ENCODE results near the gene PHLDB2.

The PHLDB2 gene

GRCh38 chr3:111968319-111969054 is 109.4 kb downstream of the PHLDB2 start:
- no peak for DNase-seq

GRCh38 chr3:111970376-111970775 is 111.3 kb downstream of the PHLDB2 start:
- no peak for DNase-seq

- no peak for DNase-seq
Measured at GRCh38 chr3:111971533-111972130, 112.6 kb downstream of the PHLDB2 start.

DNA sequence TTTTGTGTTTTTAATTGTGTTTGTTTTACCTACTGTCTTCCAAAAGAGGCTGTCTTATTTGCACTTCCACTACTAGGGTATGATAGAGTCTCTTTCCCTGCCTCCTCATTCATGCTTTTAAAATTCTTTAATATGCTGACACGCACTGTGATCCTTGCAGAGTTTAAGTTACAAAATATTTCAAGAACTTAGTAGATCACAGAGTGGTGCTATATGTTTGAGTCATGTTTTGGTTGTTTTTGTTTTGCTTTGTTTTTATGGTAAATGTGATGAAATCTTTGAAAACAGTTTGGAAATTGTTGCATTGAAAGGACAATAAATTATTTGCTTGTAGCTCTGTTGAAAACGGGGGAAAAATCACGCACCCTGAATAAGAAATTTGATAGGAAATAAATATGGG is 113.8 kb downstream of the PHLDB2 start:
- no peak for DNase-seq

GRCh38 chr3:111975131-111975530 is 116.1 kb downstream of the PHLDB2 start:
- no peak for DNase-seq

GRCh38 chr3:111976254-111976653 is 117.2 kb downstream of the PHLDB2 start:
- no peak for DNase-seq

DNA sequence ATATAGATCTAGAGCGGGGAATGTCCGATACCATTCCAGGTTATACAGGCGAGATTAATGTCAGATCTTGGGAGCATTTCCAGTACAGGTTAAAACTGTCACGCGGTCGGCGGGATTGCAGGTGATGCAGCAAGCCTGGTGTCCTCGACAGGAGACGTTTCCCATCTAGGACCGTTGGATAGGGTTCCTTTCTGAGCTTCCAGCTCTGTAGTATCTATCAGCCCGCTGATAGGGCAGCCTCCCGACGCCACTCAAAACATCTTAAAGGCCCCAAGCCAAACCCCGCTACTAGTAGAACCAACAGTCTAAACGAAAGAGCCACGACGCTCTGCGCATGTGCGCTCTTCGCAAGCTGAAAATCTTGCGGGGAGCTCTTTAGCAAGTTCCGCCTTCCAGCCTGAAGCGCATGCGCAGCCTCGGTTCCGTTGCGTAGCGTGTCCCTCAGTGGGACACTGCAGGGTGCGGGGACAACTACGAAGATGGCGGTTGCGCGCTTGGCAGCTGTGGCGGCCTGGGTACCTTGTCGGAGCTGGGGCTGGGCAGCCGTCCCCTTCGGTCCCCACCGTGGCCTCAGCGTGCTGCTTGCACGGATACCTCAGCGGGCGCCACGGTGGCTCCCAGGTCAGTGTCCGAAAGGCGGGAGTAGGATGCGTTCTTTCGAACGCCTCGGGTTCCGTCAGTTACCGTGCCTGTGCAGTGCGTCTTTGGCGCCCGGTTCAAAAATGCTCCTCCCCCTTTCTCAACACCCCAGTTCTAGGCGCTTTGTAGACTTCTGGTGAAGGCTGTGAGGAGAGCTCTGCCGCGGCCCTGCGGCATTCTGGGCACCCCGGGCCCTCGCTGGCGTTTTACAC is 119.7 kb downstream of the PHLDB2 start, which contains the start of gene ABHD10:
Gene ABHD10 (plus strand): TSS at position 444 of the 851 bp plus-strand sequence. CDS start 36 bp downstream, at position 480.
- DNase-seq = peak; percentile 98

DNA sequence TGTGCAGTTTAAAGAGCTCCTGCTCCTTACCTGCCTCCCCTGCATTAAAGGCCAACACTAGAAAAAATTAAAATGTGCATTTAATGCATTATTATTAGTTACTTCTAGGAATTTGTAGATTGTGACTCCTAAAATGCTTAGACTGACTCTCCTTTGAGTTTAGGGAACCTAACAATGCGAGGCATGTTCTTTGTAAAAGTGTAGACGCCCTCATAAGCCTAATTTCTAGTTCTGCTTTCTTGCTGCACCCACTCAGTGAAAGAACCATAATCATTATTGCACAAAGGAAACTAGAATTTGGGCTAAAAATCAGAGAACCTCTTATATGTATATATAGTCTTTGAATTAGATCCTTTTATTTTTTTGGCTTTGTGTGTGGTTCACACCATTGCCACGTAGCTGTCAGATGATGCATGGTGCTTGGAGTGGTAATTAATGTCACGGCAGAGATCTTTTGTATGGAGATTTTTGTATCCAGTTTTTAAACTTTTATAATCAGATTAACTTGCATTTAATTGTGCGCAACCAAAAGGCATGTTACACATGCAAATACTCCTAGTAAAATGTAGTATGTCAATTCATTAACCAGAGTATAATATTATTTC is 120.5 kb downstream of the PHLDB2 start:
- no peak for DNase-seq

DNA sequence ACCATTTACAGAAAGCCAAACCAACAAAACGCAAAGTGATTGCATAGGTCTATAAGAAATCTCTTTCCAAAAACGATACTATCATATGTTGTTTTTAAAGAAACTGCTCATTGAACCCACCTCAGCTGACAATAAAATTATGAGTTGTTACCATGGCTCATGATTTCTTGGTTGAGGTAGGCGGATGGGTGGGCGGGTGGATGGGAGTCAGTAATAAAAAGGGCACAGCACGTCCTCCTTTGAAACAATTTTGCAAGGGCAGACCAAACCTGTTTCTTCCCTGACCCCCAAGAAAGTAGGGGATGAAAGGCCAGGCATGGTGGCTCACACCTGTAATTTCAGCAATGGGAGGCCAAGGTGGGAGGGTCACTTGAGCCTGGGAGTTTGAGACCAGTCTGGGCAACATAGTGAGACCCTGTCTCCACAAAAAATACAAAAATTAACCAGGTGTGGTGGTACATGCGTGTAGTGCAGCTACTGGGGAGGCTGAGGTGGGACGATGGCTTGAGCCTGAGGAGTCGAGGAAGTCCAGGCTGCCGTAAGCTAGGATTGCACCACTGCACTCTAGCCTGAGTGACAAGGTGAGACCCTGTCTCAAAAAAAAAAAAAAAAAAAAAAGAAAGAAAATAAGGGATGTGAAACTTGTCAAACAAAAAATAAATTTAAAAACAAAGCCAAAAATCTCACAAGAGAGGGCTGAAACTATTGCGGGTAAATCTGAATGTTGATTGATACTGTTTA is 121.8 kb downstream of the PHLDB2 start:
- no peak for DNase-seq

DNA sequence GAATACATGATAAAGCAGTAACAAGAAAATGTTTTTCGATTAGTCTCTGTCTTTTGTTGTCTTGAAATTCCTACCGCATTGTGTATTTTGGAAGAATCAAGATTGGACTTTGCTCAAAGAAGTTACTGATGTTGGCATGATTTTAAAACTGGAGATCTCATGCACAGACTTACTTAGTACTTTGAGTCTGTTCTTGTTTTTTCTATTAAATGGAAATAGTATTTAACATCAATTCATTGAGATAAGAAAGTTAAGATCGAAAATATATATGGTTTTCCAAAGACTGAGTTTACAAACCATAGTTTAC is 122.3 kb downstream of the PHLDB2 start:
- no peak for DNase-seq

DNA sequence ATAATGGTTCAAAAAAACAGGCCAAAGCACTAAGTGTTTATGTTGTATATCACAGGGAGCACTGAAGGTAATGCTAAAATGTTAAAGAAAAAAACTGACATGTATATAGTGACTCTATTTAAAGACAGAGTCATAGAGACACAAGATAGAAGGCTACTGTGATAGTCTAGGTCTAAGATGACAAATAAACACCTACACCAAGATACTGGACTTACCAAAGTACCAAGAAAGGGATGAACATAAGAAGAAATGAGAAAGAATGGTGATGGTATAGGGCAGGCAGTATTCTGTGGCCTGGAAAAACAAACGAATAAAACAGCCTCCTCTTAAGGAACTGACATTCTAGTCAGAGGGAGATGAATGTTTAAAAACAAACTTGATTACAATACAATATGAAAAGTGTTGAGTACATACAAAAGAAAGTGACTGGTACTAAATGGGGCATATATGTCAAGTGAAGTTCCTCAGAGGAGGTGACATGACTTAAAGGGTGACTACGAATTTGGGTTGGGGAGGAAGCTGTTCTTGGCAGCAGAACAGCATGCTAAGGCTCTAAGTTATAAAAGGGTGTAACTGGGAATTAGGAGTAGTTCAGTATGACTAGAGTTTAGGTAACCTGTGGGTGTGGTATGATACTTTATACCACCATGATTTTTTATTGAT is 125.7 kb downstream of the PHLDB2 start:
- no peak for DNase-seq

GRCh38 chr3:111986800-111987199 is 127.7 kb downstream of the PHLDB2 start:
- DNase-seq = no peak

- peak; percentile 65 for DNase-seq
Measured at GRCh38 chr3:111989061-111989678, 130.1 kb downstream of the PHLDB2 start.

GRCh38 chr3:111993038-111993437 is 134.0 kb downstream of the PHLDB2 start:
- no peak for DNase-seq

GRCh38 chr3:111998636-111999483 is 139.8 kb downstream of the PHLDB2 start, which contains the start of gene TAGLN3:
TAGLN3 (plus strand) TSS chr3:111998922; CDS start chr3:111999423, 501 bp downstream.
- peak; percentile 36 for DNase-seq

- no peak for DNase-seq
Measured at GRCh38 chr3:111999484-112000324, 140.6 kb downstream of the PHLDB2 start.

- DNase-seq = no peak
Measured at GRCh38 chr3:112000367-112000771, 141.3 kb downstream of the PHLDB2 start.

GRCh38 chr3:112000966-112001365 is 141.9 kb downstream of the PHLDB2 start:
- DNase-seq = no peak

GRCh38 chr3:112001526-112001925 is 142.5 kb downstream of the PHLDB2 start:
- DNase-seq = no peak

Data from EL (cell line).